Measurements from ENCODE around the gene NOXA1. TPM values are rescaled to one million over a fixed set of nuclear protein-coding genes. Genes with fewer than 3 reads are reported as not detected.

Gene NOXA1
- total RNA-seq, 2 donors from 2014 or later = 0.94 to 3.4 TPM

DNA sequence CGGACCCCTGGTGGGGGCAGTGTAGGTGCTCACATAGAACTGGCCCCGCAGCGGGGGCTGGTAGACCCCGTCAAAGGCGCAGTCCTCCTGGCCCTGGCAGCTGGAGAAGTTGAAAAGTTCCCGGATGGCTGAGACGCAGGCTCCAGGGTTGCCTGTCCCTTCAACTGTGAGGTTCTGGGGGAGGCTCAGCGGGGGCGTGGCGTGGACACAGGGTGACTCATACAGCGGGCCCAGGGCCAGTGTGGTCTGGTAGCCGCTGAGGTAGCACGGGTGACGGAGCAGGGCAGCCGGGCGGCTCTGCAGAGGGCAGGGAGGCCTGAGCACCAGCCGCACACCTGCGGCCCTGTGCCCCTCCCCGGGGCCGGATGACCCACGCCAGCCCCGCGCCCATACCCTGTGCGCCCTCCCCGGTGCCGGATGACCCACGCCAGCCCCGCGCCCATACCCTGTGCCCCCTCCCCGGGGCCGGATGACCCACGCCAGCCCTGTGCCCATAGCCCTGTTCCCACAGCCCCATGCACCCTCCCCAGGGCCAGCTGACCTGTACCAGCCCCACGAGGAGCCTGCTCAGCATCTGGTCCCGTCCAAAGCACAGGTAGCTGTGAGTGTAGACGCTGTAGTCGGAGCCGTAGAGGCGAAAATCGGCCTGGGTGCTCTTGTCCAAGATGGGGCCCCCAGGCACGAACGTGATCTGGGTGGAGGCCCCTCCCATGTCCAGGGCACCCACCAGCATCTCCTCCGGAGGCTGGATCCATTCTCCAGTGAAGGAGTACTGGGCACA is 13.0 kb downstream of the NOXA1 start:
- no peak overlapping the region for H3K27ac ChIP-seq
- DNase-seq (ENCODE audit: low spot score) = no peak
- H3K4me1 ChIP-seq = peaks cover 0 to 8% of the 10 kb centered on the region in 2 donors
- H3K36me3 ChIP-seq = no peaks in the 10 kb centered on the region
- no peaks in the 10 kb centered on the region for H3K9me3 ChIP-seq
- H3K27me3 ChIP-seq = peaks cover 0 to under 1% of the 10 kb centered on the region in 2 donors
- H3K4me3 ChIP-seq = no peak overlapping the region
- TF ChIP-seq, protein P1, sequence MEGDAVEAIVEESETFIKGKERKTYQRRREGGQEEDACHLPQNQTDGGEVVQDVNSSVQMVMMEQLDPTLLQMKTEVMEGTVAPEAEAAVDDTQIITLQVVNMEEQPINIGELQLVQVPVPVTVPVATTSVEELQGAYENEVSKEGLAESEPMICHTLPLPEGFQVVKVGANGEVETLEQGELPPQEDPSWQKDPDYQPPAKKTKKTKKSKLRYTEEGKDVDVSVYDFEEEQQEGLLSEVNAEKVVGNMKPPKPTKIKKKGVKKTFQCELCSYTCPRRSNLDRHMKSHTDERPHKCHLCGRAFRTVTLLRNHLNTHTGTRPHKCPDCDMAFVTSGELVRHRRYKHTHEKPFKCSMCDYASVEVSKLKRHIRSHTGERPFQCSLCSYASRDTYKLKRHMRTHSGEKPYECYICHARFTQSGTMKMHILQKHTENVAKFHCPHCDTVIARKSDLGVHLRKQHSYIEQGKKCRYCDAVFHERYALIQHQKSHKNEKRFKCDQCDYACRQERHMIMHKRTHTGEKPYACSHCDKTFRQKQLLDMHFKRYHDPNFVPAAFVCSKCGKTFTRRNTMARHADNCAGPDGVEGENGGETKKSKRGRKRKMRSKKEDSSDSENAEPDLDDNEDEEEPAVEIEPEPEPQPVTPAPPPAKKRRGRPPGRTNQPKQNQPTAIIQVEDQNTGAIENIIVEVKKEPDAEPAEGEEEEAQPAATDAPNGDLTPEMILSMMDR (IDR thresholded peaks at IDR 0.05) = no peak

GRCh38 chr9:137436761-137437600 is 13.8 kb downstream of the NOXA1 start:
- peaks cover 0 to 1% of the 10 kb centered on the region in 2 donors for H3K9me3 ChIP-seq
- DNase-seq (ENCODE audit: low spot score) = no peak
- H3K27ac ChIP-seq = no peak overlapping the region
- H3K4me1 ChIP-seq = peaks cover 0 to 16% of the 10 kb centered on the region in 2 donors
- no peak overlapping the region for H3K4me3 ChIP-seq
- peaks cover 0 to 4% of the 10 kb centered on the region in 2 donors for H3K27me3 ChIP-seq
- no peaks in the 10 kb centered on the region for H3K36me3 ChIP-seq
- TF ChIP-seq, protein P1 (IDR thresholded peaks at IDR 0.05) = no peak

GRCh38 chr9:137437691-137438590 is 14.7 kb downstream of the NOXA1 start:
- TF ChIP-seq, protein P1 (IDR thresholded peaks at IDR 0.05) = no peak
- H3K4me3 ChIP-seq = no peak overlapping the region
- H3K4me1 ChIP-seq = peaks cover 0 to 16% of the 10 kb centered on the region in 2 donors
- no peak for DNase-seq (ENCODE audit: low spot score)
- no peak overlapping the region for H3K27ac ChIP-seq
- no peaks in the 10 kb centered on the region for H3K36me3 ChIP-seq
- H3K27me3 ChIP-seq = peaks cover 0 to 4% of the 10 kb centered on the region in 2 donors
- H3K9me3 ChIP-seq = peaks cover 0 to 4% of the 10 kb centered on the region in 2 donors

- Histone ChIP-seq H3K9me3 (peaks cover 0 to 4% of the 10 kb centered on the region in 2 donors), H3K4me1 (peaks cover 0 to 16% of the 10 kb centered on the region in 2 donors), H3K27me3 (peaks cover 0 to 4% of the 10 kb centered on the region in 2 donors), H3K4me3 (no peak overlapping the region), H3K36me3 (no peaks in the 10 kb centered on the region), H3K27ac (no peak overlapping the region)
- no peak for DNase-seq (ENCODE audit: low spot score)
- TF ChIP-seq, protein P1 (IDR thresholded peaks at IDR 0.05) = no peak
Measured at GRCh38 chr9:137438591-137439157, 15.5 kb downstream of the NOXA1 start.

DNA sequence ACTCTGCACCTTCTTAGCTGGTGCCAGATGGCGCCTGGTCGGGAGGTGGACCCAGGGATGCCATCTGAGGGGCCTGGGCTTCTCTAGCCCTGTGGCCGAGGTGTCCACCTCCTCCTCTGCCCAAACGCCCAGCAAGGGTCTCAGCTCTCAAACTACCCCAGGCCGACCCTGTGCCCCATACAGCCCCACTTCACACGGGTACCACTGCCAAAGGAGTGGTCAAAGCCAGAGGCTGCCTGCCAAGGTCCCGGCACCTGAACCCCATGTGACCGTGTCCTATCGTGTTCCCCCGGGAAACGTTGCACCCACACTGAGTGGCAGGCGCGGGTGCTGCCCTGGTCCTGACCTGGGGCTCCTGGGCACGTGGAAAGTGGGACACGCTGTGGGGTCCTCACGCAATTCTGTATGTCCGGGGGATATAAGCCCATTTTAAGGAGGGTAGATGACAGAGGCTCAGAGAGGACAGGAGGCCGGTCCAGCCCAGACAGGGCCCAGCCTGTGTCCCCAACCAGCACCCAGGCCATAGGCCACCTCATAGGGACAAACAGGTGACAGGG is 16.0 kb downstream of the NOXA1 start:
- peaks cover 0 to 4% of the 10 kb centered on the region in 2 donors for H3K27me3 ChIP-seq

More for the DNA sequence above, 16.0 kb downstream of the NOXA1 start:
- no peak for DNase-seq (ENCODE audit: low spot score)
- TF ChIP-seq, protein P1 (IDR thresholded peaks at IDR 0.05) = no peak
- no peaks in the 10 kb centered on the region for H3K36me3 ChIP-seq
- no peak overlapping the region for H3K4me3 ChIP-seq
- H3K4me1 ChIP-seq = peaks cover 0 to 16% of the 10 kb centered on the region in 2 donors
- H3K9me3 ChIP-seq = peaks cover 0 to 4% of the 10 kb centered on the region in 2 donors
- no peak overlapping the region for H3K27ac ChIP-seq
